Neural cell (in vitro differentiated cells): Measurements from ENCODE around the gene SP5. TPM values are rescaled to one million over a fixed set of nuclear protein-coding genes. Genes with fewer than 3 reads are reported as not detected.

ENCODE experiments used
- H2AFZ ChIP-seq: fragments of 200-600, 300-800 bp; sonication (generic), shearing (Covaris generic); 2 replicates; pipeline ENCODE4 v1.6.0; 2014; ENCODE audit warnings: low read depth, mild to moderate bottlenecking, antibody characterized with exemption, low read length, moderate library complexity
- H3F3A ChIP-seq: fragments of 200-600 bp; shearing (Covaris generic); 2 replicates; pipeline ENCODE4 v1.6.1; 2016; ENCODE audit warnings: mild to moderate bottlenecking, moderate library complexity, mixed read lengths, antibody characterized with exemption, low read length; ENCODE audit not compliant: insufficient read depth, poor library complexity, severe bottlenecking
- H3K27ac ChIP-seq: fragments of 200-600, 300-800 bp; sonication (generic), shearing (Covaris generic); 2 replicates; pipeline ENCODE4 v1.5.1; 2014; ENCODE audit warnings: mild to moderate bottlenecking, low read length, moderate library complexity
- H3K27me3 ChIP-seq: fragments of 300-800, 200-600 bp; sonication (generic), shearing (Covaris generic); 2 replicates; pipeline ENCODE4 v1.6.0; 2014; ENCODE audit warnings: mild to moderate bottlenecking, low read depth, low read length, moderate library complexity; ENCODE audit not compliant: insufficient read depth
- H3K36me3 ChIP-seq: fragments of 300-800, 200-600 bp; sonication (generic), shearing (Covaris generic); 2 replicates; pipeline ENCODE4 v1.5.1; 2014; ENCODE audit warnings: mild to moderate bottlenecking, antibody characterized with exemption, low read length, moderate library complexity; ENCODE audit not compliant: insufficient read depth
- H3K4me2 ChIP-seq: fragments of 300-800, 200-600 bp; sonication (generic), shearing (Covaris generic); 2 replicates; pipeline ENCODE4 v1.6.0; 2014; ENCODE audit warnings: mild to moderate bottlenecking, low read length
- H3K4me3 ChIP-seq: fragments of 300-800, 200-600 bp; sonication (generic), shearing (Covaris generic); 2 replicates; pipeline ENCODE4 v1.5.1; 2014; ENCODE audit warnings: mild to moderate bottlenecking, low read length, moderate library complexity
- H3K79me2 ChIP-seq: fragments of 200-600 bp; shearing (Covaris generic); replicated peaks from 2 replicates; pipeline ENCODE4 v1.6.0; 2014; ENCODE audit warnings: mild to moderate bottlenecking, low read length, moderate library complexity; ENCODE audit not compliant: insufficient read depth
- H3K9ac ChIP-seq: fragments of 300-800, 200-600 bp; sonication (generic), shearing (Covaris generic); 2 replicates; pipeline ENCODE4 v1.6.1; 2016; ENCODE audit warnings: mild to moderate bottlenecking, low read length, mixed read lengths
- H3K9me2 ChIP-seq: fragments of 200-600 bp; shearing (Covaris generic); 2 replicates; pipeline ENCODE4 v1.6.1; 2016; ENCODE audit warnings: mild to moderate bottlenecking, low read length, mixed read lengths; ENCODE audit not compliant: insufficient read depth
- H3K9me3 ChIP-seq: fragments of 200-600, 300-800 bp; sonication (generic), shearing (Covaris generic); 2 replicates; pipeline ENCODE4 v1.6.1; 2016; ENCODE audit warnings: mild to moderate bottlenecking, mixed run types, low read length, moderate library complexity, mixed read lengths
- H4K20me1 ChIP-seq: fragments of 200-600 bp; shearing (Covaris generic); 2 replicates; pipeline ENCODE4 v1.6.1; 2016; ENCODE audit warnings: mild to moderate bottlenecking, mixed run types; ENCODE audit not compliant: insufficient read depth
- CTCF ChIP-seq: fragments of 450-650 bp; IDR thresholded peaks from 2 replicates; pipeline ENCODE4 v1.5.1; 2014; ENCODE audit warnings: antibody characterized with exemption, mild to moderate bottlenecking, moderate library complexity; ENCODE audit not compliant: poor library complexity, severe bottlenecking
- EP300 ChIP-seq: fragments of 450-650 bp; conservative IDR thresholded peaks from 2 replicates; pipeline ENCODE4 v1.6.1; 2014; ENCODE audit warnings: antibody characterized with exemption, mild to moderate bottlenecking, moderate library complexity; ENCODE audit not compliant: poor library complexity, severe bottlenecking
- EZH2 ChIP-seq: fragments of 200-600, 300-800 bp; shearing (Covaris generic), sonication (generic); IDR thresholded peaks from 2 replicates; pipeline ENCODE4 v1.6.1; 2014; ENCODE audit warnings: antibody characterized with exemption, low read length, borderline replicate concordance, mild to moderate bottlenecking; ENCODE audit not compliant: insufficient read depth, poor library complexity, severe bottlenecking
- MXI1 ChIP-seq: fragments of 450-650 bp; conservative IDR thresholded peaks from 2 replicates; pipeline ENCODE4 v1.6.1; 2014; ENCODE audit warnings: antibody characterized with exemption, mild to moderate bottlenecking; ENCODE audit not compliant: poor library complexity, severe bottlenecking
- POLR2AphosphoS5 ChIP-seq: IDR thresholded peaks from 2 replicates; pipeline ENCODE4 v1.6.1; 2012
- RAD21 ChIP-seq: fragments of 450-650 bp; conservative IDR thresholded peaks from 2 replicates; pipeline ENCODE4 v1.6.1; 2014; ENCODE audit warnings: antibody characterized with exemption, mild to moderate bottlenecking, moderate library complexity
- REST ChIP-seq: IDR thresholded peaks from 2 replicates; pipeline ENCODE4 v1.6.1; 2012; ENCODE audit warnings: borderline replicate concordance
- SMC3 ChIP-seq: fragments of 450-650 bp; conservative IDR thresholded peaks from 2 replicates; pipeline ENCODE4 v1.6.1; 2014; ENCODE audit warnings: antibody characterized with exemption, mild to moderate bottlenecking, moderate library complexity; ENCODE audit not compliant: poor library complexity
- TAF1 ChIP-seq: IDR thresholded peaks from 2 replicates; pipeline ENCODE4 v1.6.1; 2012; ENCODE audit warnings: low read depth
- polyA plus RNA-seq: library from polyadenylated mRNA; depleted of rRNA; stranded (reverse); fragments of >200 nt; gene quantifications from 2 replicates; pipeline ENCODE4 v1.2.3, GENCODE V29; 2014

SP5 gene
- polyA plus RNA-seq, 1 donor from 2014 or later, result 0.15 TPM

GRCh38 chr2:170716851-170717598 is 1.9 kb downstream of the SP5 start:
- peaks cover 87% of the 10 kb centered on the region for H3K27me3 ChIP-seq
- no peak overlapping the region for H2AFZ ChIP-seq
- H3K9me3 ChIP-seq, result no peaks in the 10 kb centered on the region
- no peak overlapping the region for H3K4me2 ChIP-seq
- no peaks in the 10 kb centered on the region for H3K79me2 ChIP-seq
- no peaks in the 10 kb centered on the region for H3F3A ChIP-seq
- no peak overlapping the region for H3K9ac ChIP-seq
- no peaks in the 10 kb centered on the region for H3K36me3 ChIP-seq
- H3K4me3 ChIP-seq, result peak overlapping the region; percentile 61
- no peaks in the 10 kb centered on the region for H3K9me2 ChIP-seq
- no peak overlapping the region for H3K27ac ChIP-seq
- H4K20me1 ChIP-seq, result no peaks in the 10 kb centered on the region
- TF ChIP-seq SMC3 (peak; percentile 43), EZH2 (peak; percentile 32), POLR2AphosphoS5 (no peak), TAF1 (no peak), REST (no peak), CTCF (peak; percentile 58), MXI1 (no peak), RAD21 (peak; percentile 31), EP300 (no peak)

GRCh38 chr2:170717599-170717963 is 2.4 kb downstream of the SP5 start:
- no peak overlapping the region for H3K4me2 ChIP-seq
- H2AFZ ChIP-seq, result no peak overlapping the region
- H3K36me3 ChIP-seq, result no peaks in the 10 kb centered on the region
- H3F3A ChIP-seq, result no peaks in the 10 kb centered on the region
- no peaks in the 10 kb centered on the region for H3K79me2 ChIP-seq
- no peaks in the 10 kb centered on the region for H3K9me2 ChIP-seq
- H4K20me1 ChIP-seq, result no peaks in the 10 kb centered on the region
- H3K9ac ChIP-seq, result no peak overlapping the region
- H3K4me3 ChIP-seq, result peak overlapping the region; percentile 61
- no peak overlapping the region for H3K27ac ChIP-seq
- no peak for TF ChIP-seq TAF1
- no peak for TF ChIP-seq REST
- no peak for TF ChIP-seq EP300
- TF ChIP-seq SMC3, result no peak
- no peak for TF ChIP-seq CTCF
- no peak for TF ChIP-seq EZH2
- no peak for TF ChIP-seq MXI1
- no peak for TF ChIP-seq POLR2AphosphoS5
- TF ChIP-seq RAD21, result no peak
- peaks cover 81% of the 10 kb centered on the region for H3K27me3 ChIP-seq
- H3K9me3 ChIP-seq, result no peaks in the 10 kb centered on the region
